SK-N-SH (cell line): ENCODE results near the gene IFT122. TPM values are rescaled to one million over a fixed set of nuclear protein-coding genes. Genes with fewer than 3 reads are reported as not detected.
A peak's percentile ranks its signal among the peaks of the same experiment; 100 is the strongest.

Experiments used
- CTCF ChIA-PET: fragments of 300-600, 350-600 bp; formaldehyde crosslinking; extraction: SDS; loops from one replicate; lab custom pipeline; 2021; lab: Yijun Ruan, JAX
- POLR2A ChIA-PET: fragments of 350-600 bp; sonication (Branson Sonifier 250); formaldehyde crosslinking; extraction: SDS; loops from one replicate; lab custom pipeline; 2020; ENCODE audit warnings: antibody characterized with exemption, inconsistent platforms; lab: Yijun Ruan, JAX
- DNase-seq: peaks from one replicate; pipeline ENCODE4 v3.0.0; 2012
- H2AFZ ChIP-seq: fragments of 200-600 bp; sonication (generic); 2 replicates; pipeline ENCODE4 v1.8.1; 2016; ENCODE audit warnings: antibody characterized with exemption, mild to moderate bottlenecking, low read depth
- H3F3A ChIP-seq: fragments of 200-600 bp; sonication (generic); replicated peaks from 2 replicates; pipeline ENCODE3; 2016; ENCODE audit warnings: antibody characterized with exemption, mild to moderate bottlenecking; ENCODE audit not compliant: insufficient read depth
- H3K27ac ChIP-seq, 2 experiments: fragments of 200-500 bp in 1 of 2; fragments of 200-600 bp in 1 of 2; sonication (Bioruptor generic) in 1 of 2; sonication (generic), shearing (Covaris generic) in 1 of 2; 2 replicates each; pipeline versions ENCODE4 v1.5.1 to v1.6.1; 2014 to 2016; ENCODE audit warnings: low read depth in 2 of 2, inconsistent platforms in 1 of 2, low read length in 1 of 2, mild to moderate bottlenecking in 1 of 2, mixed read lengths in 1 of 2
- H3K27me3 ChIP-seq: fragments of 200-600 bp; sonication (generic), shearing (Covaris generic); 2 replicates; pipeline ENCODE4 v1.6.1; 2016; ENCODE audit warnings: mixed run types; ENCODE audit not compliant: insufficient read depth
- H3K36me3 ChIP-seq, 2 experiments: fragments of 200-500 bp in 1 of 2; fragments of 200-600 bp in 1 of 2; sonication (Bioruptor generic) in 1 of 2; sonication (generic) in 1 of 2; replicated peaks in 1 of 2; 2 replicates each; pipeline versions ENCODE3 to v1.5.1; 2014 to 2016; ENCODE audit warnings: low read length in 1 of 2, mild to moderate bottlenecking in 1 of 2; ENCODE audit not compliant: insufficient read depth in 2 of 2, control insufficient read depth in 1 of 2
- H3K4me1 ChIP-seq, 2 experiments: fragments of 200-500 bp in 1 of 2; fragments of 200-600 bp in 1 of 2; sonication (Bioruptor generic) in 1 of 2; sonication (generic), shearing (Covaris generic) in 1 of 2; 2 replicates each; pipeline versions ENCODE4 v1.5.1 to v1.6.1; 2014 to 2016; ENCODE audit warnings: low read depth in 1 of 2, low read length in 1 of 2, mixed run types in 1 of 2; ENCODE audit not compliant: insufficient read depth in 2 of 2, control insufficient read depth in 1 of 2
- H3K4me2 ChIP-seq: fragments of 200-600 bp; sonication (generic), shearing (Covaris generic); 2 replicates; pipeline ENCODE4 v1.6.1; 2017; ENCODE audit warnings: mixed run types
- H3K4me3 ChIP-seq, 2 experiments: fragments of 200-500 bp in 1 of 2; fragments of 200-600 bp in 1 of 2; sonication (Bioruptor generic) in 1 of 2; sonication (generic), shearing (Covaris generic) in 1 of 2; 2 replicates each; pipeline versions ENCODE4 v1.5.1 to v1.8.1; 2014 to 2016; ENCODE audit warnings: low read depth in 2 of 2, inconsistent platforms in 1 of 2, low read length in 1 of 2, mild to moderate bottlenecking in 1 of 2, mixed read lengths in 1 of 2, moderate library complexity in 1 of 2
- H3K79me2 ChIP-seq: fragments of 200-600 bp; sonication (generic); 2 replicates; pipeline ENCODE4 v1.8.1; 2017; ENCODE audit warnings: mild to moderate bottlenecking; ENCODE audit not compliant: insufficient read depth
- H3K9ac ChIP-seq: fragments of 200-600 bp; sonication (generic); 2 replicates; pipeline ENCODE4 v1.6.1; 2017; ENCODE audit warnings: mixed run types
- H3K9me2 ChIP-seq: fragments of 200-600 bp; sonication (generic); 2 replicates; pipeline ENCODE4 v1.6.1; 2017; ENCODE audit warnings: mixed run types
- H3K9me3 ChIP-seq: fragments of 200-600 bp; sonication (generic); 2 replicates; pipeline ENCODE4 v1.6.1; 2017; ENCODE audit warnings: mixed run types, mild to moderate bottlenecking, moderate library complexity
- H4K20me1 ChIP-seq: fragments of 200-600 bp; sonication (generic); 2 replicates; pipeline ENCODE4 v1.6.1; 2017; ENCODE audit warnings: mild to moderate bottlenecking, mixed run types; ENCODE audit not compliant: insufficient read depth
- CHD2 ChIP-seq: fragments of 150-350 bp; IDR thresholded peaks from 2 replicates; pipeline ENCODE4 v1.6.1; 2018; ENCODE audit warnings: low read length; ENCODE audit not compliant: partially characterized antibody
- EP300 ChIP-seq, 2 experiments: IDR thresholded peaks; 2 replicates each; pipeline versions ENCODE4 v1.4.0 to v1.6.1; 2012; ENCODE audit warnings: borderline replicate concordance in 1 of 2, low read depth in 1 of 2, low read length in 1 of 2
- EZH2phosphoT487 ChIP-seq: fragments of 200-600 bp; sonication (generic); IDR thresholded peaks from 2 replicates; pipeline ENCODE4 v1.6.1; 2017; ENCODE audit warnings: low read depth, mixed run types, mild to moderate bottlenecking, antibody characterized with exemption, moderate library complexity, borderline replicate concordance
- FOXJ3 ChIP-seq: sonication (generic); formaldehyde crosslinking; IDR thresholded peaks from 2 replicates; pipeline ENCODE4 v1.5.1; 2020; ENCODE audit warnings: mild to moderate bottlenecking, missing genetic modification reagents
- FOXM1 ChIP-seq: IDR thresholded peaks from 2 replicates; pipeline ENCODE4 v1.4.0; 2012; ENCODE audit warnings: low read depth, mild to moderate bottlenecking
- GATA2 ChIP-seq: sonication (generic); formaldehyde crosslinking; IDR thresholded peaks from 2 replicates; pipeline ENCODE4 v1.5.0; 2020; ENCODE audit warnings: mild to moderate bottlenecking, missing genetic modification reagents
- MAX ChIP-seq: IDR thresholded peaks from 2 replicates; pipeline ENCODE4 v1.4.0; 2012; ENCODE audit warnings: low read depth
- MEF2A ChIP-seq: IDR thresholded peaks from 2 replicates; pipeline ENCODE4 v1.4.0; 2012; ENCODE audit warnings: low read depth, borderline replicate concordance
- MXI1 ChIP-seq: IDR thresholded peaks from 2 replicates; pipeline ENCODE4 v1.6.1; 2012; ENCODE audit warnings: mild to moderate bottlenecking, low read depth, low read length, improper control_type of control experiment
- NFIC ChIP-seq: IDR thresholded peaks from 2 replicates; pipeline ENCODE4 v1.4.0; 2012; ENCODE audit warnings: borderline replicate concordance
- POLR2AphosphoS5 ChIP-seq: IDR thresholded peaks from 2 replicates; pipeline ENCODE4 v1.6.1; 2012; ENCODE audit warnings: low read depth, low read length
- RAD21 ChIP-seq: IDR thresholded peaks from 2 replicates; pipeline ENCODE4 v1.6.1; 2012; ENCODE audit warnings: mild to moderate bottlenecking, low read length
- RCOR1 ChIP-seq: fragments of 150-350 bp; IDR thresholded peaks from 2 replicates; pipeline ENCODE4 v1.6.1; 2017; ENCODE audit warnings: antibody characterized with exemption, low read length
- RFX5 ChIP-seq: IDR thresholded peaks from 2 replicates; pipeline ENCODE4 v1.6.1; 2012; ENCODE audit warnings: mild to moderate bottlenecking, improper control_type of control experiment, low read length
- RXRA ChIP-seq: IDR thresholded peaks from 2 replicates; pipeline ENCODE4 v1.4.0; 2012; ENCODE audit warnings: low read depth, mild to moderate bottlenecking, borderline replicate concordance
- TAF1 ChIP-seq: IDR thresholded peaks from 2 replicates; pipeline ENCODE4 v1.6.1; 2012; ENCODE audit warnings: low read depth, mild to moderate bottlenecking, low read length, moderate library complexity, borderline replicate concordance
- WGBS: methylation state at CpG from one replicate; pipeline ENCODE4 v1.1.6; 2017; ENCODE audit warnings: low lambda C conversion rate; 5-methylcytosine and 5-hydroxymethylcytosine counted together
- polyA plus RNA-seq, 3 experiments: library from polyadenylated mRNA; depleted of rRNA; stranded (reverse); fragments of >200 nt; gene quantifications; 2 replicates each; pipeline ENCODE4 v1.2.3, GENCODE V29; 2012

The IFT122 gene
- polyA plus RNA-seq, 1 of the 3 experiments (the other 2 are of a cell fraction), result 20.1 TPM

- Histone ChIP-seq H3K27ac (no peak overlapping the region), H4K20me1 (no peaks in the 10 kb centered on the region), H3F3A (no peaks in the 10 kb centered on the region), H3K36me3 (peaks cover 3 to 25% of the 10 kb centered on the region in 2 experiments), H3K9ac (no peak overlapping the region), H3K4me2 (no peak overlapping the region), H3K79me2 (no peaks in the 10 kb centered on the region), H3K4me1 (peaks cover 0 to 28% of the 10 kb centered on the region in 2 experiments; a peak in 2 of 4 replicates), H2AFZ (no peak overlapping the region), H3K9me3 (no peaks in the 10 kb centered on the region), H3K9me2 (no peaks in the 10 kb centered on the region), H3K4me3 (no peak overlapping the region), H3K27me3 (no peaks in the 10 kb centered on the region)
- DNase-seq, result no peak
- TF ChIP-seq NFIC, result no peak
- TF ChIP-seq RAD21, result no peak
- no peak for TF ChIP-seq POLR2AphosphoS5
- TF ChIP-seq FOXJ3, result no peak
- no peak for TF ChIP-seq RCOR1
- TF ChIP-seq MEF2A, result no peak
- TF ChIP-seq GATA2, result no peak
- TF ChIP-seq FOXM1, result no peak
- no peak for TF ChIP-seq MXI1
- no peak for TF ChIP-seq TAF1
- TF ChIP-seq MAX, result no peak
- ChIA-PET CTCF (interaction anchor here (5.8 kb wide), 1 partner anchor 15 kb away, joined by 37 read pairs; no protein-coding TSS in a partner anchor), POLR2A (no interaction called here)
- WGBS, result 93% methylated on average over 6 of the region's 6 CpGs
Observed at GRCh38 chr3:129505341-129505740, 65.3 kb downstream of the IFT122 start.

- Histone ChIP-seq H4K20me1 (no peaks in the 10 kb centered on the region), H3K4me2 (no peak overlapping the region), H3K27me3 (no peaks in the 10 kb centered on the region), H3K9me3 (no peaks in the 10 kb centered on the region), H3K4me1 (peaks cover 0 to 28% of the 10 kb centered on the region in 2 experiments; a peak in 2 of 4 replicates), H2AFZ (no peak overlapping the region), H3K79me2 (no peaks in the 10 kb centered on the region), H3K4me3 (no peak overlapping the region), H3K9me2 (no peaks in the 10 kb centered on the region), H3K9ac (no peak overlapping the region), H3K36me3 (peaks cover 3 to 17% of the 10 kb centered on the region in 2 experiments), H3F3A (no peaks in the 10 kb centered on the region), H3K27ac (peak overlapping the region in 1 of 2 experiments; percentile 12; a peak in 2 of 4 replicates)
- 81% methylated on average over 9 of the region's 9 CpGs for WGBS
- POLR2A ChIA-PET, result interaction anchor here (1.1 kb wide), 1 partner anchor 11 kb away, joined by 3 read pairs; no protein-coding TSS in a partner anchor
- CTCF ChIA-PET, result interaction anchor here (1.0 to 1.3 kb wide), 4 partner anchors 16 to 319 kb away, joined by 3 to 9 read pairs (median 3); no protein-coding TSS in a partner anchor
- TF ChIP-seq CHD2, result peak; percentile 28
- no peak for TF ChIP-seq EZH2phosphoT487
- TF ChIP-seq FOXM1, result no peak
- TF ChIP-seq RXRA, result no peak
- TF ChIP-seq MEF2A, result no peak
- TF ChIP-seq MXI1, result peak; percentile 24; the same call in 1 of the 2 replicates
- no peak for TF ChIP-seq POLR2AphosphoS5
- no peak for TF ChIP-seq NFIC
- peak; percentile 64 for TF ChIP-seq RCOR1
- no peak for TF ChIP-seq TAF1
- peak; percentile 35; the same call in 1 of the 2 replicates for TF ChIP-seq FOXJ3
- peak; percentile 88 for TF ChIP-seq GATA2
- 0 out of 4 replicates have a peak, but pooled peaks of 1 of the 2 experiments have one; percentile 16 for TF ChIP-seq EP300 (IDR thresholded peaks at IDR 0.05; ENCODE audit: borderline replicate concordance in 1 of 2, low read depth in 1 of 2, low read length in 1 of 2)
- TF ChIP-seq RFX5, result no peak
- peak; percentile 68 for DNase-seq
Observed at GRCh38 chr3:129506231-129506742, 66.3 kb downstream of the IFT122 start.
